ENCODE results near the gene C12orf60.

The C12orf60 gene

DNA sequence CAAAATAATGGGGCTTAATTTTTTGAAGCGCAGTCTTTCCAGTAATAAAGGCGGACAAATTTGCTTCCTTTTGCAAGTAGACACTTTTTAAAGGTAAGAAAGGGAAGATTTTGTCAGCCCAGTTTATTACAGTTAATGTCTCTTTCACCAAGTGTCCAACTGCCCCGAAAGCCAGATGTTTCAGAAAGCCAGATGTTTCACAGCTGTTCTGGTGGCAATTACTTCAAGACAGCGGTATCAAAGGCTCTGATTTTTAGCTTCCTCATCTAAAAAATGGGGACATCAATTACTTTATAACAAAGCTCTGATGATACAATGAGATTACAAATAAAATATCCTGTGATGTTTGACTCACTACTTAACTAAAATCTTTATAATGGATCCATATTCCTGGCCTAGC, 1.2 kb upstream of the C12orf60 start:
- TF ChIP-seq, protein P1, sequence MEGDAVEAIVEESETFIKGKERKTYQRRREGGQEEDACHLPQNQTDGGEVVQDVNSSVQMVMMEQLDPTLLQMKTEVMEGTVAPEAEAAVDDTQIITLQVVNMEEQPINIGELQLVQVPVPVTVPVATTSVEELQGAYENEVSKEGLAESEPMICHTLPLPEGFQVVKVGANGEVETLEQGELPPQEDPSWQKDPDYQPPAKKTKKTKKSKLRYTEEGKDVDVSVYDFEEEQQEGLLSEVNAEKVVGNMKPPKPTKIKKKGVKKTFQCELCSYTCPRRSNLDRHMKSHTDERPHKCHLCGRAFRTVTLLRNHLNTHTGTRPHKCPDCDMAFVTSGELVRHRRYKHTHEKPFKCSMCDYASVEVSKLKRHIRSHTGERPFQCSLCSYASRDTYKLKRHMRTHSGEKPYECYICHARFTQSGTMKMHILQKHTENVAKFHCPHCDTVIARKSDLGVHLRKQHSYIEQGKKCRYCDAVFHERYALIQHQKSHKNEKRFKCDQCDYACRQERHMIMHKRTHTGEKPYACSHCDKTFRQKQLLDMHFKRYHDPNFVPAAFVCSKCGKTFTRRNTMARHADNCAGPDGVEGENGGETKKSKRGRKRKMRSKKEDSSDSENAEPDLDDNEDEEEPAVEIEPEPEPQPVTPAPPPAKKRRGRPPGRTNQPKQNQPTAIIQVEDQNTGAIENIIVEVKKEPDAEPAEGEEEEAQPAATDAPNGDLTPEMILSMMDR (IDR thresholded peaks at IDR 0.05; ENCODE audit: low read depth, low read length, missing control alignments) = no peak
- peak overlapping the region; percentile 96 for H3K4me3 ChIP-seq (ENCODE audit: low read depth, low read length)
- DNase-seq (ENCODE audit: low read depth) = no peak

DNA sequence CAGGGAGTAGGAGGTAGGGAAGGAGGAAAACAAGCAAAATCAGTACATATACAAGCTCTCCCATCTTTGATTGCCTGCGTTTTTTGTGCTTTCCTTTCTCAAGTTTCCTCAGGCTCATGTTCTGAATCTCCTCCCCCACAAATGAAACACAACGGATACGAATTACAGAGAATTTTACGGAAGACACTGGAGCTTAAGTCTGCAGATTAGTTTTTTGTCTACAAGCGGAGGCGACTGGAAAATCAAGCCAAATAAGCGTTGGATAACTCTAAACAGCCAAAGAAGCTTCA, 804 bp upstream of the C12orf60 start:
- peak overlapping the region; percentile 96 for H3K4me3 ChIP-seq (ENCODE audit: low read depth, low read length)
- TF ChIP-seq, protein P1 (IDR thresholded peaks at IDR 0.05; ENCODE audit: low read depth, low read length, missing control alignments) = no peak
- DNase-seq (ENCODE audit: low read depth) = no peak

DNA sequence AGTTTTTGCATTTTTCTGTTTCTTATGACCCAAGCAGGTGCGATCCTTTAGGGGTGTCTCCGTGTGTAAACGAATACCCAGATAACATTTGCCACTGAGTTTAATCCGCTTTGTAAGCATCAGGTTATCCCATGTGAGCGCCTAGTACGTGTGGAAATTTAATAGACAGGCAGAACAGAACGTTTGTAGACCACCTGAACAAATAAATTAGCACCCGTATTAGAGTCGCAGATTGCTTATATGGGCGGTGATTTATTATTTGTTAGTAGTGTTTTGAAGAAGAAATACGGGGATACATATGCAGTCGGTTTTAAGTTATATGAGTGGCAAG, 325 bp downstream of the C12orf60 start:
- peak overlapping the region; percentile 96 for H3K4me3 ChIP-seq (ENCODE audit: low read depth, low read length)
- TF ChIP-seq, protein P1 (IDR thresholded peaks at IDR 0.05; ENCODE audit: low read depth, low read length, missing control alignments) = no peak
- DNase-seq (ENCODE audit: low read depth) = no peak

DNA sequence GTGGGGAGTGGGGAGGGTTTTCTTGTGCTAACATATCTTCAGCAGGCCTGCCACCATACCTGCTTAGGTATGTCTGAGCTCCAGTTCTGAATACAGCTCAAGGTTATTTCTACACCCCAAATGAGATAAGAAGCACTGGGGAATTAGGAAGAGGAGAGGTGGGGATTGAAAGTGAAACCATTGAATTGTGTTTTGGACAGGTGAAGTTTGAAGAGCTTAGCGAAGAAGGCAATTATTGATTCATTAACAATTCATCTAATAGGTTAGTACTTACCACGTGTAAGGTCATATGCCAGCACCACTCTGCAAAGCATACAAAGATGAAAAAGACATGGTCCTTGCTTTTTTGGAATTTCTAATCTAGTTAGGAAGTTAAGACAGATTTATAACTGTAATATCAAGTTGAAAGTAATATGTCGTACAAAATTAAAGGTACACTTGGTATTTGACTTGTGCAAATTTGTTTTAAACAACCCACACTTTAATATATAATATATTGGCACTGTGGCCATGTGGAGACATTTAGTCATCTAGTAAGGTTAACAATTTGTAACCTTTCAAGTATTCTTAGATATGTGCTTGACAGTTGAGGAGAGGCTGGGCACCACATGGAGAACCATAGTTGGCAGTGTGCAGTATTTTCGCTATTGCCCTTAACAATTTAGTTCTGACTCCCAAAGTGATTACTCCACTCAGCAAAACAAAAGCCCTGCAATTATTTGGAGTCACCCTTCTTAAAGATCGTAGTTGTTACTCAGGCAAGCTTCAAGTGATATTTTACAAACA, 6.9 kb downstream of the C12orf60 start:
- no peak for DNase-seq (ENCODE audit: low read depth)
- no peak overlapping the region for H3K4me3 ChIP-seq (ENCODE audit: low read depth, low read length)
- TF ChIP-seq, protein P1 (IDR thresholded peaks at IDR 0.05; ENCODE audit: low read depth, low read length, missing control alignments) = no peak

DNA sequence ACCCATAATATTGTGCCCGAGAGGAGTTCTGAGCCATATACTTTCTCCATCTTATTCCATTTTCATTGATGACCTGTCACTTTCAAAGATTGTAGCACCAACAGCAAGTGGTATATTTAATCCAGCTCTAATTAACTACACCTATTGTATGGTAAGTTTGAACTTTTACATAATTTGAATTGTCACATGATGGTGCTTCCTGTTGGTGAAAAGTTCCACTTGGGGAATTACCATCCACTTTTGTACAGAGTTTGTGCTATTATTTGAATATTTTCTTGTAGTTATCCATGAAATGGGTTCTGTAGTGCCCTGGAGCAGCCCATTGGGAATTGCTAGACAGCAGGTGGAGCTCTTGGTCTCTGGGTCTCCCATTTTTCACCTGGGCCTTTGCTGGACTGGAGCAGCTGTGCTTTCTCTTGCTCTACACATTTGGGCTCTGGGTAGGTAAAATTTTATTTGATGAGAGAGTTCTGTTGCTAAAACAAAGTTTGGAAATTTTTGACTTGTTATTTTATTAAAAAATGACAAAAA, 7.5 kb downstream of the C12orf60 start:
- TF ChIP-seq, protein P1 (IDR thresholded peaks at IDR 0.05; ENCODE audit: low read depth, low read length, missing control alignments) = peak; percentile 8
- H3K4me3 ChIP-seq (ENCODE audit: low read depth, low read length) = no peak overlapping the region
- no peak for DNase-seq (ENCODE audit: low read depth)

DNA sequence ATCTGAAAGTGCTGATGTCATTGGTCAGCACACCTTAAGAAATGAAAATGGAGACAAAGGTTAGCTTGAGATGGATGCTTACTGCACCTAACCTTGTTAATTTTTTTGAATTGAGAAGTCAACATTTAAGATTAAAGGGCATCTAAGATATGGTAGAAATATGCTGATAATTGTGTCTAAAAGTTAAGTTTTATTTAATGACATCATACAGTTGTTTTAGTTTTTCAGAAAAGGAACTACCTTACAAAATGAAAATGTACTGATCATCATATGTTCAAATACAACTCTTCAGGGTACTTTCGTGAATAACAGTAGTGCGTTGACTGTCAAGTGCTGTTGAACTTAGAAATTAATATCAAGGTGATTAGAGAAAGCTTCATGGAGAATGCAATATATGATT, 8.0 kb downstream of the C12orf60 start:
- no peak for DNase-seq (ENCODE audit: low read depth)
- TF ChIP-seq, protein P1 (IDR thresholded peaks at IDR 0.05; ENCODE audit: low read depth, low read length, missing control alignments) = no peak

DNA sequence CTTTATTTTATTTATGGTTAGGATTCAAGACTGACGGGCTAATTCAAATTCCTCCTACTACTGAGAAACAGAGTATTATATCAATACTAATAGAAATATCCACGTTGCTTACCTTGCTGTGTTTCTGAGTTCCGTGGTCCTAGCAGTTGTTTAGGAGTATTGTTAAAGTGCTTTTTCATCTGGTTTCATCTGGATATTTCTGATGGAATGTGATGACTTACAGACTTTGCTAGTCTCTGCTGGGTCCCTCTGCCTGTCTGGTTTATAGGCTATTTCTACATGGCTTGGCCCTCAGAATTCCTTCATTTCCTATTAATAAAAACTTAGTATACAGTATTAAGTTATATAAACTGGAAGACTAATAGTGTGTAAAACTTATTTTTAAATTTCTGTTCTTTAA, 10.5 kb downstream of the C12orf60 start, which contains the start of gene SMCO3:
TSS of gene SMCO3 (minus strand) at position 169 of the 400 bp plus-strand sequence. CDS start 7,502 bp downstream, outside the sequence.
- no peak for DNase-seq (ENCODE audit: low read depth)
- H3K4me3 ChIP-seq (ENCODE audit: low read depth, low read length) = no peak within 1 kb of the TSS
- TF ChIP-seq, protein P1 (IDR thresholded peaks at IDR 0.05; ENCODE audit: low read depth, low read length, missing control alignments) = no peak

More for the DNA sequence above, 8.0 kb downstream of the C12orf60 start:
- H3K4me3 ChIP-seq (ENCODE audit: low read depth, low read length) = no peak overlapping the region
